HEK293 (cell line): ENCODE results near the gene KNOP1.

ENCODE experiments used
- BCL6B ChIP-seq: fragments of 450-650 bp; formaldehyde crosslinking; IDR thresholded peaks from 2 replicates; pipeline ENCODE4 v1.5.1; 2017; ENCODE audit warnings: missing biosample characterization, missing genetic modification characterization
- GLI4 ChIP-seq: fragments of 450-650 bp; formaldehyde crosslinking; IDR thresholded peaks from 2 replicates; pipeline ENCODE4 v1.5.1; 2016; ENCODE audit warnings: missing biosample characterization, missing genetic modification characterization
- HOXC10 ChIP-seq: sonication (generic); formaldehyde crosslinking; IDR thresholded peaks from 2 replicates; pipeline ENCODE4 v1.8.1; 2023; ENCODE audit warnings: mild to moderate bottlenecking, missing genetic modification reagents
- KLF7 ChIP-seq: fragments of 450-650 bp; formaldehyde crosslinking; IDR thresholded peaks from 2 replicates; pipeline ENCODE4 v1.5.1; 2016; ENCODE audit warnings: missing biosample characterization, missing genetic modification characterization, borderline replicate concordance
- PATZ1 ChIP-seq: fragments of 450-650 bp; formaldehyde crosslinking; IDR thresholded peaks from 2 replicates; pipeline ENCODE4 v1.5.1; 2016; ENCODE audit warnings: missing biosample characterization, missing genetic modification characterization
- SP7 ChIP-seq: fragments of 450-650 bp; formaldehyde crosslinking; IDR thresholded peaks from 2 replicates; pipeline ENCODE4 v1.5.1; 2016; ENCODE audit warnings: missing biosample characterization, missing genetic modification characterization
- YY1 ChIP-seq: fragments of 450-650 bp; formaldehyde crosslinking; IDR thresholded peaks from 2 replicates; pipeline ENCODE4 v1.5.1; 2018; ENCODE audit warnings: missing biosample characterization, missing genetic modification characterization
- ZBTB8A ChIP-seq: fragments of 450-650 bp; formaldehyde crosslinking; IDR thresholded peaks from 2 replicates; pipeline ENCODE4 v1.5.1; 2016; ENCODE audit warnings: missing biosample characterization, missing genetic modification characterization
- ZFP69B ChIP-seq: fragments of 450-650 bp; formaldehyde crosslinking; IDR thresholded peaks from 2 replicates; pipeline ENCODE4 v1.5.1; 2016; ENCODE audit warnings: missing biosample characterization, missing genetic modification characterization
- ZNF138 ChIP-seq: fragments of 450-650 bp; formaldehyde crosslinking; IDR thresholded peaks from 2 replicates; pipeline ENCODE4 v1.5.1; 2016; ENCODE audit warnings: missing biosample characterization, missing genetic modification characterization, borderline replicate concordance
- ZNF16 ChIP-seq: fragments of 450-650 bp; formaldehyde crosslinking; IDR thresholded peaks from 2 replicates; pipeline ENCODE4 v1.5.1; 2016; ENCODE audit warnings: low read depth, missing biosample characterization, missing genetic modification characterization
- ZNF18 ChIP-seq: fragments of 450-650 bp; formaldehyde crosslinking; IDR thresholded peaks from 2 replicates; pipeline ENCODE4 v1.5.1; 2016; ENCODE audit warnings: missing biosample characterization, missing genetic modification characterization
- ZNF2 ChIP-seq: fragments of 450-650 bp; formaldehyde crosslinking; IDR thresholded peaks from 2 replicates; pipeline ENCODE4 v1.5.1; 2016; ENCODE audit warnings: missing biosample characterization, missing genetic modification characterization
- ZNF24 ChIP-seq: fragments of 450-650 bp; formaldehyde crosslinking; IDR thresholded peaks from 2 replicates; pipeline ENCODE4 v1.5.1; 2016; ENCODE audit warnings: missing biosample characterization, missing genetic modification characterization
- ZNF26 ChIP-seq: fragments of 450-650 bp; formaldehyde crosslinking; IDR thresholded peaks from 2 replicates; pipeline ENCODE4 v1.5.1; 2016; ENCODE audit warnings: missing biosample characterization, missing genetic modification characterization
- ZNF280D ChIP-seq: fragments of 450-650 bp; formaldehyde crosslinking; IDR thresholded peaks from 2 replicates; pipeline ENCODE4 v1.5.1; 2016; ENCODE audit warnings: missing biosample characterization, missing genetic modification characterization
- ZNF423 ChIP-seq: fragments of 450-650 bp; formaldehyde crosslinking; IDR thresholded peaks from 2 replicates; pipeline ENCODE4 v1.5.1; 2016; ENCODE audit warnings: missing biosample characterization, missing genetic modification characterization
- ZNF473 ChIP-seq: fragments of 450-650 bp; formaldehyde crosslinking; IDR thresholded peaks from 2 replicates; pipeline ENCODE4 v1.5.1; 2017; ENCODE audit warnings: missing biosample characterization, missing genetic modification characterization
- ZNF626 ChIP-seq: fragments of 450-650 bp; sonication (Bioruptor Pico); formaldehyde crosslinking; IDR thresholded peaks from 2 replicates; pipeline ENCODE4 v1.5.1; 2018; ENCODE audit warnings: missing biosample characterization, missing genetic modification characterization, inconsistent platforms
- ZNF629 ChIP-seq: fragments of 450-650 bp; formaldehyde crosslinking; IDR thresholded peaks from 2 replicates; pipeline ENCODE4 v1.5.1; 2017; ENCODE audit warnings: missing biosample characterization, missing genetic modification characterization
- ZNF654 ChIP-seq: fragments of 450-650 bp; formaldehyde crosslinking; IDR thresholded peaks from 2 replicates; pipeline ENCODE4 v1.5.1; 2016; ENCODE audit warnings: low read depth, missing biosample characterization, missing genetic modification characterization
- ZNF692 ChIP-seq: fragments of 450-650 bp; formaldehyde crosslinking; IDR thresholded peaks from 2 replicates; pipeline ENCODE4 v1.5.1; 2016; ENCODE audit warnings: missing biosample characterization, missing genetic modification characterization
- ZNF704 ChIP-seq: fragments of 450-650 bp; formaldehyde crosslinking; IDR thresholded peaks from 2 replicates; pipeline ENCODE4 v1.5.1; 2016; ENCODE audit warnings: missing biosample characterization, missing genetic modification characterization
- ZNF785 ChIP-seq: fragments of 450-650 bp; formaldehyde crosslinking; IDR thresholded peaks from 2 replicates; pipeline ENCODE4 v1.5.1; 2016; ENCODE audit warnings: missing biosample characterization, missing genetic modification characterization
- ZSCAN18 ChIP-seq: fragments of 450-650 bp; formaldehyde crosslinking; IDR thresholded peaks from 2 replicates; pipeline ENCODE4 v1.5.1; 2016; ENCODE audit warnings: missing biosample characterization, missing genetic modification characterization

KNOP1 gene

GRCh38 chr16:19717741-19718623 is at the start of gene KNOP1, which contains the start of gene IQCK (continued):
- TF ChIP-seq ZNF629 (peak; percentile 74), YY1 (peak; percentile 85), PATZ1 (tag by site-specific recombination) (peak; percentile 76; the same call in 1 of the 2 replicates), GLI4 (no peak), ZNF423 (tag by site-specific recombination) (peak; percentile 19; the same call in 1 of the 2 replicates), ZFP69B (tag by site-specific recombination) (0 out of 2 replicates have a peak, but pooled peaks have one; percentile 29), BCL6B (tag by site-specific recombination) (no peak), ZNF16 (tag by site-specific recombination) (no peak), ZSCAN18 (tag by site-specific recombination) (no peak), ZNF704 (tag by site-specific recombination) (peak; percentile 80; the same call in 1 of the 2 replicates), ZNF654 (tag by site-specific recombination) (no peak), SP7 (tag by site-specific recombination) (peak; percentile 68), ZNF280D (tag by site-specific recombination) (no peak), ZNF473 (tag by site-specific recombination) (no peak), ZNF626 (no peak), HOXC10 (0 out of 2 replicates have a peak, but pooled peaks have one; percentile 24), ZNF26 (tag by site-specific recombination) (no peak), ZNF18 (tag by site-specific recombination) (no peak), ZBTB8A (peak; percentile 95), ZNF692 (peak; percentile 81), ZNF24 (tag by site-specific recombination) (no peak; the same call in 1 of the 2 replicates), ZNF785 (tag by site-specific recombination) (peak; percentile 62; the same call in 1 of the 2 replicates), ZNF138 (tag by site-specific recombination) (no peak), ZNF2 (tag by site-specific recombination) (peak; percentile 53), KLF7 (tag by site-specific recombination) (peak; percentile 67)
